NCI-H774 (cell line): Measurements from ENCODE around the gene TBXAS1.

ENCODE experiments used
- DNase-seq: peaks from one replicate; lab custom pipeline; 2025; lab: John Stamatoyannopoulos, UW

TBXAS1 gene

GRCh38 chr7:139854803-139855497 lies 25.9 kb downstream of the TBXAS1 start:
- DNase-seq: no peak

GRCh38 chr7:139855498-139856270 lies 26.6 kb downstream of the TBXAS1 start:
- DNase-seq: no peak

GRCh38 chr7:139857791-139858190 lies 28.7 kb downstream of the TBXAS1 start:
- DNase-seq: no peak

GRCh38 chr7:139860090-139860775 lies 31.2 kb downstream of the TBXAS1 start:
- no peak for DNase-seq

- no peak for DNase-seq
Observed at GRCh38 chr7:139861803-139862202, 32.7 kb downstream of the TBXAS1 start.

- no peak for DNase-seq
Observed at GRCh38 chr7:139866047-139866837, 37.2 kb downstream of the TBXAS1 start.

- peak; percentile 6 for DNase-seq
Observed at GRCh38 chr7:139867847-139868246, 38.8 kb downstream of the TBXAS1 start.

DNA sequence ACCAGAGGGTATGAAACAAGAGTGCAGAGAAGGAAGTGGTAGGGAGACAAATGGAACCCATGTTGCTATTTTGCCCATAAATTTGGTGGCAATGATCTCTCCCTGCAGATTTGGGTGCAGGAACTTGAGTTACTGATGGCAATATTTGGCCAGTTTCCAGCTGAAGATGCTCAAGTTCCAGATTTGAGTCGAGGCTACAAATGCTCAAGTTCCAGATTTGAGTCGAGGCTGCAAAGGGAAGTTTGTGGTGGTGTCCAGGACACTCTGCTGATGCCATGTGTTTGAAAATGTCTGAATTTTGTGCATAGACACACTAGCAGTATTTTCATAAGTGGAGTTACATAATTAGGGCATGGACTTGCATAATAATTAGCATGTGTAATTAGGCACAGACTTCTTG lies 40.8 kb downstream of the TBXAS1 start:
- no peak for DNase-seq

DNA sequence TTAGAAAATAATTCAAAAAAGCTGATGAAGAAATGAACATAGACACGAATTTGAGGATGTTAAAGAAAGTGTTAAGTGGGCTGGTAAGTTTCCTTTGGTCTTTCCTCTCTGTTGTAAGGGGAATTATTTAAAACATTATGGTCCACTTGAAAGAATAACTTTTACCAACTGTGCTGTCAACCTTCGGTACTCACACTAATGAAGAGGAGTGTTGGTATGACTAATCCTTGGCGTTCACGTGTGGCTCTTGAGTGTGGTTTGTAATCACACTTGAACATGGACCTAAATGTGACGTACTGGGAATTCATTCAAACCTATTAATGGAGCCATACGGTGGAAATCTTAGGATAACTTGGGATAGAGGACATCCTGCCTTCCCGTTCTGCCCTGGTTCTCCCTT lies 41.3 kb downstream of the TBXAS1 start:
- no peak for DNase-seq

DNA sequence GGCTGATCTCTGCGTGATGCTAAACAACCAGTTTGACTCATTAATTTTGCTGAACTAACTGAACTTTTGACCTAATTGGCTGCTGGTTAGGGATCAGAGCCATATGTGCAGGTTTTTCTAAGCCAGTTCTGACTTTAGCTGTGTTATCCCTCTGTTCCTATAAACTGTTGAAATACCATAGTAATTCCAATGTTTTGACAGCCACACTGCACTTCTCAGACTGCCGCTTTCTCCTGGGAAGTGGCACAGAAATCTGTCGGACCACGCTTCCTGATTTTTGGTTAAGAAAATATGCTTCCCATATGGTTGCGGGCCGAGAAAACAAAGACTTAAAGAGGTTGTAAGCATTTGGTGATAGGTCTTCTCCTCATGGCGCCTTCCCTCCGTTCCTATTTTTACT lies 42.3 kb downstream of the TBXAS1 start:
- DNase-seq: no peak

GRCh38 chr7:139871820-139872219 lies 42.8 kb downstream of the TBXAS1 start:
- DNase-seq: no peak

GRCh38 chr7:139873593-139874301 lies 44.7 kb downstream of the TBXAS1 start:
- DNase-seq: no peak

DNA sequence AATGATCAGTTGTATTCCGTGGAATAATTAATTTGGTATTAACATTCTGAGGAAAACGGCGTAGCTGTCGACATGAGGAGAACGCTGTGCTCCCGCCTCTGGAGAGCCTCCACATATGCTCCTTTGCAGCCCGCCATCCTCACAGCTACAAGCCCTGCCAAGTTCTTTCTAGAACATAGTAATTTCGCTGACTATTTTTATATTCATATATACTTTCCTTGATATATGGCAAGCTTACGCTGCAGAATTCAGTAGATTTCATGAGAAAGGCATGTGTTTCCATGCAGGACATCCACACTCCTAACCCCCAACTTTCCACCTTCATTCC lies 45.2 kb downstream of the TBXAS1 start:
- DNase-seq: no peak

GRCh38 chr7:139875821-139876241 lies 46.8 kb downstream of the TBXAS1 start:
- DNase-seq: no peak

GRCh38 chr7:139876622-139877283 lies 47.7 kb downstream of the TBXAS1 start:
- no peak for DNase-seq

DNA sequence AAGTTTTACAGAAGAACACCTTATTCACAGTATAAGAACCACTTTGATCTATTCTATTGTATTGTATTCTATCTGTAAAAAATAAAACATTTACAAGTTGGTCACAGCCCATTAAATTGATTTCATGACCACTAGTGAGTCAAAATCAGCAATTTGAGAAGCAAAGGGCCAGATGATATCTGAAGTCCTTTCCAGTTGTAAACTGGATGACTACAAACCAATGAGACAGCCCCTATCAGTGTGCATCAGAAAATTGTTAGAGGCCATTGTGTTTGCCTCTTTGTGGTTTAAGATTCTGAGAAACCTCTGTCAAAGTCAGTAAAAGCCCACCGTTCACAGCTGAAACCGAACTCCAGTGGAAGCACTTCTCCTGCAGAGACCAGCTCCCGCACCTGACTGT lies 54.8 kb downstream of the TBXAS1 start:
- no peak for DNase-seq

GRCh38 chr7:139884441-139884840 lies 55.4 kb downstream of the TBXAS1 start:
- no peak for DNase-seq

- no peak for DNase-seq
Observed at GRCh38 chr7:139885511-139885910, 56.4 kb downstream of the TBXAS1 start.

GRCh38 chr7:139886206-139886605 lies 57.1 kb downstream of the TBXAS1 start:
- no peak for DNase-seq

DNA sequence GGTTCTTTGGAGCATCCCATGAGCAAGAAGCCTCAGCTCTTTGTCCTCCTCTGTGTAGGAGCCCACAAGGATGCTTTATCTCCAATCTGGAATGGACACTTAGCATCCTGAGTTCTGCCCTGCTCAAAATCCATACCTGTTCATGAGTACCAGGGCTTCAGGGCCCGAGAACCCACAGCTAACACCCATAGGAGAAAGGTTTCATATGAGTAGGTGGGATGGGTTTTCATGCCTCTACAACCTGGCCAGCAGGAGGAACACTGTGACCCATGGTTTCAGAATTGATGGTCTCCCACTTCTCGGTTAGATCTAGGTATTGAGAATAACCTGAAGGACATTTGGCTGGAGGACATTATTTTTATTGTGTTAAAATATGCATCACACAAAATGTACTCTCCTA lies 57.8 kb downstream of the TBXAS1 start:
- no peak for DNase-seq

GRCh38 chr7:139887992-139888481 lies 59.0 kb downstream of the TBXAS1 start:
- DNase-seq: no peak
